H1 (cell line): Measurements from ENCODE around the gene COLQ. TPM values are rescaled to one million over a fixed set of nuclear protein-coding genes. Genes with fewer than 3 reads are reported as not detected.

Source experiments
- SAP30 ChIP-seq: fragments of 300-600 bp; sonication (generic); IDR thresholded peaks from 2 replicates; pipeline ENCODE4 v1.7.1; 2012; ENCODE audit warnings: low read length, moderate library complexity, mild to moderate bottlenecking, inconsistent platforms; ENCODE audit not compliant: insufficient read depth, insufficient replicate concordance
- polyA plus RNA-seq, 7 experiments: library from polyadenylated mRNA; depleted of rRNA in 3 of 7; stranded (reverse) in 5 of 7; unstranded in 2 of 7; fragments of >200 nt in 5 of 7; fragments of 200-250 nt in 2 of 7; gene quantifications; 1 replicate in 5 of 7; 2 replicates in 1 of 7; 4 replicates in 1 of 7; pipeline versions ENCODE4 v1.2.1 to v1.2.3, GENCODE V29; 2011 to 2013; ENCODE audit warnings: missing spikeins in 2 of 7, mixed read lengths in 2 of 7
- total RNA-seq: library from RNA; stranded (reverse); fragmentation: NEBNext Ultra II Directional; extraction: Animal tissue kit (Norgen Biotek cat#: 25700); gene quantifications from 2 replicates; pipeline ENCODE4 v1.2.1, GENCODE V29; 2021

COLQ gene
- total and polyA plus RNA-seq, 2 of the 8 experiments (the other 6 are each of a cell fraction or from before 2014, with no cell fraction given): 1.5 to 1.9 TPM

DNA sequence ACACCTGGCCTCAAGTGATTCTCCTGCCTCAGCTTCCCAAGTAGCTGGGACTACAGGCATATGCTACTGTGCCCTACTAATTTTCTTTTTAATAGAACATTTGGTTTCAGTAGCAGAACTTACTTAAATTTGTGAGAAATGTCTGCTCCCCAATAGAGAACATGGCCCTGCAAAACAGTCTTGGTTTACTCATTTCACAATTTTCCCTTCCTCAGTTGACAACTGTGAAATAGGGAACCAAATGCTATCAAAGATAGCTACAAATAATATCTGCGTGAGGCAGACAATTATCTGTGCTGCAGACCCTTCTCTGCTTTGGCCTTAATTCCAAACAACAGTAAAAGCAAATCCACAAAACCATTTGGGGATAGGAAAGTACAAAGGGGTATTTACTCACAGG is 116.7 kb downstream of the COLQ start (continued):
- no peak for TF ChIP-seq SAP30
